ENCODE data around the gene NECTIN1. TPM values are rescaled to one million over a fixed set of nuclear protein-coding genes. Genes with fewer than 3 reads are reported as not detected.

NECTIN1 gene
- total and polyA plus RNA-seq, 7 experiments from 2014 or later = 0.30 to 4.2 (median 2.1) TPM

- Histone ChIP-seq H3K4me1 (ENCODE audit: control insufficient read depth in 2 of 2, insufficient read depth in 2 of 2, low read length in 2 of 2) (no peaks in the 10 kb centered on the region), H3K9me3 (ENCODE audit: control insufficient read depth in 2 of 3, low read length in 3 of 3) (no peaks in the 10 kb centered on the region), H3K4me3 (ENCODE audit: low read length) (no peak overlapping the region), H3K36me3 (ENCODE audit: control insufficient read depth in 2 of 3, insufficient read depth in 3 of 3, low read length in 3 of 3) (no peaks in the 10 kb centered on the region), H3K27me3 (ENCODE audit: control insufficient read depth in 2 of 2, insufficient read depth in 2 of 2, low read length in 2 of 2) (no peaks in the 10 kb centered on the region), H3K27ac (ENCODE audit: low read depth, low read length) (no peak overlapping the region)
- POLR2A ChIA-PET = no interaction called here
- Mint-ChIP-seq H3K4me3 (no peak overlapping the region), H3K36me3 (peaks cover 0 to 16% (median 0%) of the 10 kb centered on the region in 5 donors), H3K27me3 (peaks cover 0 to 11% (median 0%) of the 10 kb centered on the region in 5 donors), H3K27ac (no peak overlapping the region), H3K4me1 (peaks cover 0 to 12% (median 6%) of the 10 kb centered on the region in 7 donors), H3K9me3 (peaks cover 0 to 2% (median 0%) of the 10 kb centered on the region in 11 donors)
- CTCF ChIA-PET = no interaction called here
- DNase-seq (no peak), ATAC-seq (no peak)
- intact Hi-C loops (cut with micrococcal nuclease) = no loop called here
Measured at GRCh38 chr11:119676461-119677020, 52.5 kb downstream of the NECTIN1 start.

- Mint-ChIP-seq H3K4me1 (peaks cover 0 to 12% (median 6%) of the 10 kb centered on the region in 7 donors), H3K4me3 (peak overlapping the region in 1 of 10 donors; percentile 26), H3K27me3 (peaks cover 0 to 11% (median 0%) of the 10 kb centered on the region in 5 donors), H3K27ac (no peak overlapping the region), H3K9me3 (peaks cover 0 to 2% (median 0%) of the 10 kb centered on the region in 11 donors), H3K36me3 (peaks cover 0 to 16% (median 0%) of the 10 kb centered on the region in 5 donors)
- ATAC-seq = peak; percentile 68
- Histone ChIP-seq H3K36me3 (ENCODE audit: control insufficient read depth in 2 of 3, insufficient read depth in 3 of 3, low read length in 3 of 3) (no peaks in the 10 kb centered on the region), H3K27me3 (ENCODE audit: control insufficient read depth in 2 of 2, insufficient read depth in 2 of 2, low read length in 2 of 2) (no peaks in the 10 kb centered on the region), H3K4me1 (ENCODE audit: control insufficient read depth in 2 of 2, insufficient read depth in 2 of 2, low read length in 2 of 2) (no peaks in the 10 kb centered on the region), H3K4me3 (ENCODE audit: low read length) (no peak overlapping the region), H3K9me3 (ENCODE audit: control insufficient read depth in 2 of 3, low read length in 3 of 3) (no peaks in the 10 kb centered on the region), H3K27ac (ENCODE audit: low read depth, low read length) (no peak overlapping the region)
- intact Hi-C loops (cut with micrococcal nuclease) = no loop called here
- DNase-seq = peak in 2 of 9 donors; percentile 9 to 27
- CTCF ChIA-PET = interaction anchor here (0.7 kb wide), 1 partner anchor 57 kb away, joined by 3 read pairs; no protein-coding TSS in a partner anchor
- POLR2A ChIA-PET = no interaction called here
Measured at GRCh38 chr11:119673759-119674336, 55.2 kb downstream of the NECTIN1 start.

- no peaks in the 10 kb centered on the region for H3K4me1 ChIP-seq (ENCODE audit: control insufficient read depth in 2 of 2, insufficient read depth in 2 of 2, low read length in 2 of 2)
- ChIA-PET CTCF (no interaction called here), POLR2A (no interaction called here)
- H3K9me3 Mint-ChIP-seq = peaks cover 0 to 2% (median 0%) of the 10 kb centered on the region in 11 donors
- no peaks in the 10 kb centered on the region for H3K9me3 ChIP-seq (ENCODE audit: control insufficient read depth in 2 of 3, low read length in 3 of 3)
- H3K27ac ChIP-seq (ENCODE audit: low read depth, low read length) = no peak overlapping the region
- H3K27ac Mint-ChIP-seq = no peak overlapping the region
- ATAC-seq = no peak
- peaks cover 0 to 12% (median 6%) of the 10 kb centered on the region in 7 donors for H3K4me1 Mint-ChIP-seq
- H3K36me3 ChIP-seq (ENCODE audit: control insufficient read depth in 2 of 3, insufficient read depth in 3 of 3, low read length in 3 of 3) = no peaks in the 10 kb centered on the region
- peaks cover 0 to 12% (median 0%) of the 10 kb centered on the region in 5 donors for H3K36me3 Mint-ChIP-seq
- no peaks in the 10 kb centered on the region for H3K27me3 ChIP-seq (ENCODE audit: control insufficient read depth in 2 of 2, insufficient read depth in 2 of 2, low read length in 2 of 2)
- intact Hi-C loops (cut with micrococcal nuclease) = no loop called here
- no peak for DNase-seq
- no peak overlapping the region for H3K4me3 ChIP-seq (ENCODE audit: low read length)
- no peak overlapping the region for H3K4me3 Mint-ChIP-seq
- peaks cover 0 to 11% (median 0%) of the 10 kb centered on the region in 5 donors for H3K27me3 Mint-ChIP-seq
Measured at GRCh38 chr11:119673052-119673758, 55.8 kb downstream of the NECTIN1 start.

- Mint-ChIP-seq H3K27me3 (peaks cover 0 to 11% (median 0%) of the 10 kb centered on the region in 5 donors), H3K4me1 (peaks cover 0 to 12% (median 6%) of the 10 kb centered on the region in 7 donors), H3K27ac (no peak overlapping the region), H3K36me3 (peaks cover 0 to 7% (median 0%) of the 10 kb centered on the region in 5 donors), H3K9me3 (no peaks in the 10 kb centered on the region), H3K4me3 (no peak overlapping the region)
- H3K9me3 ChIP-seq (ENCODE audit: control insufficient read depth in 2 of 3, low read length in 3 of 3) = no peaks in the 10 kb centered on the region
- ChIA-PET CTCF (no interaction called here), POLR2A (no interaction called here)
- H3K4me1 ChIP-seq (ENCODE audit: control insufficient read depth in 2 of 2, insufficient read depth in 2 of 2, low read length in 2 of 2) = no peaks in the 10 kb centered on the region
- intact Hi-C loops (cut with micrococcal nuclease) = no loop called here
- H3K36me3 ChIP-seq (ENCODE audit: control insufficient read depth in 2 of 3, insufficient read depth in 3 of 3, low read length in 3 of 3) = no peaks in the 10 kb centered on the region
- no peak overlapping the region for H3K4me3 ChIP-seq (ENCODE audit: low read length)
- no peak for DNase-seq
- no peak overlapping the region for H3K27ac ChIP-seq (ENCODE audit: low read depth, low read length)
- H3K27me3 ChIP-seq (ENCODE audit: control insufficient read depth in 2 of 2, insufficient read depth in 2 of 2, low read length in 2 of 2) = no peaks in the 10 kb centered on the region
- ATAC-seq = no peak
Measured at GRCh38 chr11:119672597-119672996, 56.4 kb downstream of the NECTIN1 start.

- H3K27ac Mint-ChIP-seq = no peak overlapping the region
- Histone ChIP-seq H3K9me3 (ENCODE audit: control insufficient read depth in 2 of 3, low read length in 3 of 3) (no peaks in the 10 kb centered on the region), H3K36me3 (ENCODE audit: control insufficient read depth in 2 of 3, insufficient read depth in 3 of 3, low read length in 3 of 3) (no peaks in the 10 kb centered on the region), H3K27ac (ENCODE audit: low read depth, low read length) (no peak overlapping the region), H3K4me1 (ENCODE audit: control insufficient read depth in 2 of 2, insufficient read depth in 2 of 2, low read length in 2 of 2) (no peaks in the 10 kb centered on the region), H3K4me3 (ENCODE audit: low read length) (no peak overlapping the region), H3K27me3 (ENCODE audit: control insufficient read depth in 2 of 2, insufficient read depth in 2 of 2, low read length in 2 of 2) (no peaks in the 10 kb centered on the region)
- peaks cover 0 to 12% (median 6%) of the 10 kb centered on the region in 7 donors for H3K4me1 Mint-ChIP-seq
- ChIA-PET CTCF (interaction anchor here (0.6 to 1.1 kb wide), 2 partner anchors 75 to 436 kb away, joined by 3 to 4 read pairs; no protein-coding TSS in a partner anchor), POLR2A (no interaction called here)
- H3K36me3 Mint-ChIP-seq = peaks cover 0 to under 1% (median 0%) of the 10 kb centered on the region in 5 donors
- DNase-seq = no peak
- H3K4me3 Mint-ChIP-seq = no peak overlapping the region
- ATAC-seq = no peak
- H3K27me3 Mint-ChIP-seq = peaks cover 0 to 11% (median 0%) of the 10 kb centered on the region in 5 donors
- intact Hi-C loops (cut with micrococcal nuclease) = no loop called here
- H3K9me3 Mint-ChIP-seq = no peaks in the 10 kb centered on the region
Measured at GRCh38 chr11:119671561-119672015, 57.4 kb downstream of the NECTIN1 start.

- no peaks in the 10 kb centered on the region for H3K9me3 ChIP-seq (ENCODE audit: control insufficient read depth in 2 of 3, low read length in 3 of 3)
- Mint-ChIP-seq H3K9me3 (no peaks in the 10 kb centered on the region), H3K4me3 (no peak overlapping the region), H3K27ac (no peak overlapping the region), H3K36me3 (no peaks in the 10 kb centered on the region), H3K27me3 (peaks cover 0 to 11% (median 0%) of the 10 kb centered on the region in 5 donors), H3K4me1 (peaks cover 0 to 12% (median 6%) of the 10 kb centered on the region in 7 donors)
- ATAC-seq (no peak), DNase-seq (no peak)
- POLR2A ChIA-PET = no interaction called here
- H3K4me3 ChIP-seq (ENCODE audit: low read length) = no peak overlapping the region
- no peaks in the 10 kb centered on the region for H3K4me1 ChIP-seq (ENCODE audit: control insufficient read depth in 2 of 2, insufficient read depth in 2 of 2, low read length in 2 of 2)
- intact Hi-C loops (cut with micrococcal nuclease) = no loop called here
- CTCF ChIA-PET = interaction anchor here (1.1 kb wide), 1 partner anchor 437 kb away, joined by 3 read pairs; no protein-coding TSS in a partner anchor
- H3K27ac ChIP-seq (ENCODE audit: low read depth, low read length) = no peak overlapping the region
- H3K27me3 ChIP-seq (ENCODE audit: control insufficient read depth in 2 of 2, insufficient read depth in 2 of 2, low read length in 2 of 2) = no peaks in the 10 kb centered on the region
- H3K36me3 ChIP-seq (ENCODE audit: control insufficient read depth in 2 of 3, insufficient read depth in 3 of 3, low read length in 3 of 3) = no peaks in the 10 kb centered on the region
Measured at GRCh38 chr11:119671051-119671450, 57.9 kb downstream of the NECTIN1 start.

All from naive thymus-derived CD4-positive, alpha-beta T cell (primary cell).